AG04450 (cell line): ENCODE results near the gene TPH2. TPM values are rescaled to one million over a fixed set of nuclear protein-coding genes. Genes with fewer than 3 reads are reported as not detected.

ENCODE experiments used
- CTCF ChIA-PET: fragments of 300-600, 350-600 bp; formaldehyde crosslinking; extraction: SDS; loops from one replicate; lab custom pipeline; 2022; ENCODE audit warnings: antibody characterized with exemption, inconsistent platforms; lab: Charles Lee
- POLR2A ChIA-PET: fragments of 350-600 bp; formaldehyde crosslinking; extraction: SDS; loops from one replicate; lab custom pipeline; 2021; ENCODE audit warnings: antibody characterized with exemption, inconsistent platforms; lab: Yijun Ruan, JAX
- DNase-seq: peaks from one replicate; pipeline ENCODE4 v3.0.0-alpha.2; 2011; ENCODE audit warnings: low read depth, low spot score
- H3K27ac ChIP-seq: one replicate; pipeline ENCODE4 v1.5.1; 2012; ENCODE audit warnings: low read depth, low read length, control low read depth
- H3K27me3 ChIP-seq: one replicate; pipeline ENCODE4 v1.6.0; 2012; ENCODE audit warnings: low read length; ENCODE audit not compliant: control insufficient read depth, insufficient read depth
- H3K4me3 ChIP-seq: 2 replicates; pipeline ENCODE4 v1.5.1; 2011; ENCODE audit warnings: mild to moderate bottlenecking, low read depth, low read length, control low read depth
- H3K9me3 ChIP-seq: 2 replicates; pipeline ENCODE4 v1.5.1; 2012; ENCODE audit warnings: low read length; ENCODE audit not compliant: control insufficient read depth, insufficient read depth
- CTCF ChIP-seq: IDR thresholded peaks from 2 replicates; pipeline ENCODE4 v1.5.1; 2011; ENCODE audit warnings: low read depth, low read length, control low read depth, inconsistent platforms
- polyA plus RNA-seq: library from polyadenylated mRNA; depleted of rRNA; stranded (reverse); fragments of >200 nt; gene quantifications from 2 replicates; pipeline ENCODE4 v1.2.3, GENCODE V29; 2011

The TPH2 gene
- polyA plus RNA-seq, 1 experiment, result 0.04 TPM

GRCh38 chr12:71955970-71956369 is 17.3 kb downstream of the TPH2 start:
- TF ChIP-seq CTCF, result no peak
- peak; percentile 65 for DNase-seq
- no peaks in the 10 kb centered on the region for H3K9me3 ChIP-seq

GRCh38 chr12:71958056-71958455 is 19.4 kb downstream of the TPH2 start:
- no peak for TF ChIP-seq CTCF
- ChIA-PET POLR2A (no interaction called here), CTCF (interaction anchor here (0.6 to 0.9 kb wide), 2 partner anchors 8 to 178 kb away, joined by 3 to 5 read pairs; no protein-coding TSS in a partner anchor)
- Histone ChIP-seq H3K9me3 (no peaks in the 10 kb centered on the region), H3K27me3 (no peaks in the 10 kb centered on the region), H3K27ac (peak overlapping the region; percentile 84), H3K4me3 (no peak overlapping the region)
- DNase-seq, result no peak

More at GRCh38 chr12:71955970-71956369, 17.3 kb downstream of the TPH2 start:
- ChIA-PET POLR2A (no interaction called here), CTCF (no interaction called here)
- no peak overlapping the region for H3K4me3 ChIP-seq
- H3K27ac ChIP-seq, result peak overlapping the region; percentile 40
- no peaks in the 10 kb centered on the region for H3K27me3 ChIP-seq

- H3K27ac ChIP-seq, result peak overlapping the region; percentile 84
- H3K9me3 ChIP-seq, result no peaks in the 10 kb centered on the region
- DNase-seq, result peak; percentile 48
- H3K4me3 ChIP-seq, result no peak overlapping the region; the same call in 1 of the 2 replicates
- no peak for TF ChIP-seq CTCF
- ChIA-PET CTCF (interaction anchor here (0.7 to 1.4 kb wide), 3 partner anchors 112 to 325 kb away, joined by 4 to 5 read pairs (median 5); no protein-coding TSS in a partner anchor), POLR2A (no interaction called here)
- H3K27me3 ChIP-seq, result no peaks in the 10 kb centered on the region
Observed at GRCh38 chr12:71958457-71958856, 19.8 kb downstream of the TPH2 start.

GRCh38 chr12:71958993-71959578 is 20.4 kb downstream of the TPH2 start:
- Histone ChIP-seq H3K27me3 (no peaks in the 10 kb centered on the region), H3K9me3 (no peaks in the 10 kb centered on the region), H3K27ac (peak overlapping the region; percentile 84), H3K4me3 (no peak overlapping the region; the same call in 1 of the 2 replicates)
- CTCF ChIA-PET, result interaction anchor here (0.5 to 1.4 kb wide), 5 partner anchors 113 to 1225 kb away, joined by 3 to 5 read pairs (median 4); no protein-coding TSS in a partner anchor
- no peak for TF ChIP-seq CTCF
- POLR2A ChIA-PET, result interaction anchor here (0.7 kb wide), 1 partner anchor 1231 kb away, joined by 5 read pairs; no protein-coding TSS in a partner anchor
- no peak for DNase-seq

- Histone ChIP-seq H3K9me3 (no peaks in the 10 kb centered on the region), H3K27ac (no peak overlapping the region), H3K27me3 (no peaks in the 10 kb centered on the region), H3K4me3 (no peak overlapping the region)
- POLR2A ChIA-PET, result no interaction called here
- TF ChIP-seq CTCF, result no peak
- CTCF ChIA-PET, result no interaction called here
- DNase-seq, result no peak
Observed at GRCh38 chr12:71967211-71967610, 28.6 kb downstream of the TPH2 start.
